HG03378 (cell line): ENCODE measurements around the gene DHX34.
"Not testable (repeated sequence)": the region's sequence is repeated elsewhere in the genome, so short reads cannot be mapped to it uniquely, and the experiment has no call there.

ENCODE experiments used
- ATAC-seq: cut with Tn5 transposase; IDR thresholded peaks from one replicate; pipeline ENCODE4 v1.9.1; 2021; ENCODE audit warnings: mild to moderate bottlenecking, moderate library complexity; ENCODE audit not compliant: unreplicated experiment

The DHX34 gene, protein sequence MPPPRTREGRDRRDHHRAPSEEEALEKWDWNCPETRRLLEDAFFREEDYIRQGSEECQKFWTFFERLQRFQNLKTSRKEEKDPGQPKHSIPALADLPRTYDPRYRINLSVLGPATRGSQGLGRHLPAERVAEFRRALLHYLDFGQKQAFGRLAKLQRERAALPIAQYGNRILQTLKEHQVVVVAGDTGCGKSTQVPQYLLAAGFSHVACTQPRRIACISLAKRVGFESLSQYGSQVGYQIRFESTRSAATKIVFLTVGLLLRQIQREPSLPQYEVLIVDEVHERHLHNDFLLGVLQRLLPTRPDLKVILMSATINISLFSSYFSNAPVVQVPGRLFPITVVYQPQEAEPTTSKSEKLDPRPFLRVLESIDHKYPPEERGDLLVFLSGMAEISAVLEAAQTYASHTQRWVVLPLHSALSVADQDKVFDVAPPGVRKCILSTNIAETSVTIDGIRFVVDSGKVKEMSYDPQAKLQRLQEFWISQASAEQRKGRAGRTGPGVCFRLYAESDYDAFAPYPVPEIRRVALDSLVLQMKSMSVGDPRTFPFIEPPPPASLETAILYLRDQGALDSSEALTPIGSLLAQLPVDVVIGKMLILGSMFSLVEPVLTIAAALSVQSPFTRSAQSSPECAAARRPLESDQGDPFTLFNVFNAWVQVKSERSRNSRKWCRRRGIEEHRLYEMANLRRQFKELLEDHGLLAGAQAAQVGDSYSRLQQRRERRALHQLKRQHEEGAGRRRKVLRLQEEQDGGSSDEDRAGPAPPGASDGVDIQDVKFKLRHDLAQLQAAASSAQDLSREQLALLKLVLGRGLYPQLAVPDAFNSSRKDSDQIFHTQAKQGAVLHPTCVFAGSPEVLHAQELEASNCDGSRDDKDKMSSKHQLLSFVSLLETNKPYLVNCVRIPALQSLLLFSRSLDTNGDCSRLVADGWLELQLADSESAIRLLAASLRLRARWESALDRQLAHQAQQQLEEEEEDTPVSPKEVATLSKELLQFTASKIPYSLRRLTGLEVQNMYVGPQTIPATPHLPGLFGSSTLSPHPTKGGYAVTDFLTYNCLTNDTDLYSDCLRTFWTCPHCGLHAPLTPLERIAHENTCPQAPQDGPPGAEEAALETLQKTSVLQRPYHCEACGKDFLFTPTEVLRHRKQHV

DNA sequence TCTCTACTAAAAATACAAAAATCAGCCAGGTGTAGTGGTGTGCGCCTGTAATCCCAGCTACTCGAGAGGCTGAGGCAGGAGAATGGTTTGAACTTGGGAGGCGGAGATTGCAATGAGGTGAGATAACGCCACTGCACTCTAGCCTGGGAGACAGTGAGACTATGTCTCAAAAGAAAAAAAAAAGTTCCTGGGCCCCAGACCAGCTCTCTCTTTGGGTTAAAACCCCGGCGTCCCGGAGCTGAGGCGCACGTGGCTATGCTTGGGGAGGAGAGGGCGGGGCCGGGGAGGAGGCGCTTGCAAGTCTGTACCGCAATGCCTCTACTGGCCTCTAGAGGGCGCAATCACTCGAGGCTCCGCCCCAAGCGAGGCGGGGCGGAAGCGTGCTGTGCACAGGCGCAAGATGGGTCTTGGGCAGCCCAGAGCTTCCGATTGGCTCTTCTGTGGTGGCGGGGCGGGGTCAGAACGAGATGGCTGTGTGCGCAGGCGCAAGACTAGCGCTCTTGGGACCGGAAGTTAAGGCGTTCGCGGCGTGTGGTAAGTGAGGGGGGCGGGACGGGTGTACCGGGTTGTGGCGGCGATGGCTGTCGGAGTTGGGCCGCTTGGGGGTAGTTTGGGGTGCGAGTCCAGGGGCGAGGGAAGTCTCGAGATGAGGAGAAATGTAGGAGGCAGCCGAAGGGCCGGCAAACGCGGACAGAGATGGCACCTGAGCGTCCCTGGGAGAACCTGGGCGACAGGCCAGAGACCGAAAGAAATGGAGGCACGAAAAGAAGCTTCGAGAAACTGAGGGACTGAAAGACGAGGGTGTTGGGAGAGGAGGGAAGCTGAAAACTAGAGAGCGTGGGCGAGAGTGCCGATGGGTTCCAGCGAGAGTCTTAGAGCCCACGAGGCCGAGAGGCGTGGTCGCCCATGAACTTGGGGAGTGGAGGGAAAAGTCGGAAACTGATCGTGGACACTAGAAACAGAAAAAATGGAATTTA, at the start of gene DHX34:
DHX34 (plus strand) TSS at position 497 of the 977 bp plus-strand sequence. CDS start 3,716 bp downstream, outside the sequence.
- peak; percentile 77 for ATAC-seq

DNA sequence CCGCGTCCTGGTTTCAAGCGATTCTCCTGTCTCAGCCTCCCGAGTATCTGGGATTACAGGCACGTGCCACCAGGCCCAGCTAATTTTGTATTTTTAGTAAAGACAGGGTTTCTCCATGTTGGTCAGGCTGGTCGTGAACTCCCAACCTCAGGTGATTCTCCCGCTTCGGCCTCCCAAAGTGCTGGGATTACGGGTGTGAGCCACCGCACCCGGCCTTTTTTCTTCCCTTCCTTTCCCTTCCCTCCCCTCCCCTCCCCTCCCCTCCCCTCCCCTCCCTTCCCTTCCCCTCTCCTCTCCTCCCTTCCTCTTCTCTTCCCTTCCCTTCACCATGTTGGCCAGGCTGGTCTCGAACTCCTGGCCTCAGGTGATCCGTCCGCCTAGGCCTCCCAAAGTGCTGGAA, 48.2 kb upstream of the DHX34 start:
- ATAC-seq = not testable (repeated sequence)

DNA sequence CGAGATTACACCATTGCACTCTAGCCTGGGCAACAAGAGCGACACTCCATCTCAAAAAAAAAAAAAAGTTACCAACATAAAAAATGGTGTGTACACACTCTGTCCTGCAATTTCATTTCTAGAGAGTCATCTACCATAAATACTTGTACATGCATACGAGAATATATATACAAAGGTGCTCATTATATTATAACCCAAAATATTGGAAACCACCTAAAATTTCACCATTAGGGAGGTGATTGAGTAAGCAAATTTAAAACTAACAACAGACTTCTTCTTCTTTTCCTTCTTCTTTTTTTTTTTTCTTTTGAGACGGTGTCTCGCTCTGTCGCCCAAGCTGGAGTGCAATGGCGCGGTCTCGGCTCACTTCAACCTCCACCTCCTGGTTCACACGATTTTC, 46.9 kb upstream of the DHX34 start:
- no peak for ATAC-seq

DNA sequence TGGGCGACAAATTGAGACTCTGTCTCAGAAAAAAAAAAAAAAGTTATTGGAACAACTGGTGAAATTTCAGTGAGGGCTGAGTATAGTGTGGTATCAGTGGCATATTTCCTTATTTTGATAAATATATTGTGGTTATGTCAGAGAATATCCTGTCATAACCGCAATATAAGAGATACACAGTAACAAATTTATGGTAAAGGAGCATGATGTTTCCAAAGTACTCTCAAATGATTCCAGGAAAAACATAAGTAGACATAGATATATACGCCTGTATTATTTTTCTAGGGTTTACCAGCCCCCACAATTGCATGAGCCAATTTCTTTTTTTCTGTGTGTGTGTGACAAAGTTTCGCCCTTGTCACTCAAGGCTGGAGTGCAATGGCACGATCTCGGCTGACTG, 45.1 kb upstream of the DHX34 start:
- no peak for ATAC-seq

DNA sequence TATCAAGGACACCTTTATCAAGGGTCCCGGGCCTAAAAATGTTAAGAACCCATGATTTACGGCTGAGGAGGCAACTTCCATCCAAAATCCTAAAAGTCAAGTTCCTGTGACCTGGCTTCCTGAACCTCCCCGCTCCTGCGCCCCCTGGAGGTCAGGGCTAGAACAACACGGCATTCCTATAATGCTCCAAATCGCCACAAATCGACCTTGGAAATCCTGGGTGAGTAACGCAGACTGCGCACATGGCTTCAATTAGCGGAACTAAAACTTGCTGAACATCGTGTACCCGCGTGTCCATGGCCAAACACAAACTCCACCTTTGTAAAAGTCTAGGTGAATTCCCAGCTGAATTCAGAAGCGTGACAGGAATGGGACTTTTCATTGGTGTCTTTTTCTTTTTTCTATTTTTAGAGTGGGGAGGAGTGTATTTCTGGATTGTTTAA, 43.8 kb upstream of the DHX34 start:
- no peak for ATAC-seq

DNA sequence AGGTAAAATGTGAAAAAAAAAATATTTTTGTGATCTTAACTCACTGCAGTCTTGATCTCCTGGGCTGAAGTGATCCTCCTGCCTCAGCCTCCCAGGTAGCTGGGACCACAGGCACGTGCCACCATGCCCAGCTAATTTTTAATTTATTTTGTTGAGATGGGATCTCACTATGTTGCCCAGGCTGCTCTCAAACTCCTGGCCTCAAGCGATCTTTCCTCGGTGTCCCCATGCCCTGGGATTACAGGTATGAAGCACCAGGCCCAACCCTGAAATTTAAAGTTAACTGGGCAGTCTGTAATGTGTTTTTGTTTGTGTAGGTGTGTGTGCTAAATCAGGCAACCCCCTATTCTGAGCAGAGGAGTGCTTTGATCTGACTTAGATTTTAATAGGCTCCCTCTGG, 42.8 kb upstream of the DHX34 start:
- ATAC-seq = no peak

DNA sequence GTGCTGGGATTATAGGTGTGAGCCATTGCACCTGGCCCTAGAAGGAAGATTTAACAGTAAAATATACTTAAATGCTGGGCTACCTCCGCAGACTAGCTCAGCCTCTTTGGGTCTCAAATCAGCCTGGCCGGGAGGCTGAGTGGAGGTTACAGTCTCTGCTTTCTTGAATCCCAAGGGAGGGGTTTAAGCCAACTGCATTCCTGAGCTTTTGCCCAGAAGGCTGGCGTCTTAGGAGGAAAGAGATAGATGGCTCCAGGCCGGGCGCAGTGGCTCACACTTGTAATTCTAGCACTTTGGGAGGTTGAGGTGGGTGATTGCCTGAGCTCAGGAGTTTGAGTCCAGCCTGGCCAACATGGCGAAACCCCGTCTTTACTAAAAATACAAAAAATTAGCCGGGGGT, 40.1 kb upstream of the DHX34 start:
- no peak for ATAC-seq

DNA sequence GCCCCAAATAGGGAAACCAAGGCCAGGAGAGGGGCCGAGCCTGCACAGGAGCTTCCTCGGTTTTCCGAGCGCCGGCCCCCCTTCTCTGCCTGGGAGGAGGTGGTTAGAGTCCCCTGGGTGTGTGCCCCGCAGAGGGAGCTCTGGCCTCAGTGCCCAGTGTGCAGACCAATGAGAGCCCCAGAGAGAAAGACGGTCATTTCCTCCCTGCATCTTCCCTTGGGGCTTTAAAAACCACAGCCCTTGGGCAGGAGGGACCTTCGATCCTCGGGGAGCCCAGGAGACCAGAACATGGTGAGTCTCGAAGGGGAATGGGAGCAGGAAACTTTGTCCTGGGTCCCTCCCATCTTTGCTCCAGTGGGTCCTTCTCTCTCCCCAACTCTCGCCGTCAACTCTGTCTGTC, 39.5 kb upstream of the DHX34 start, which contains the start of gene C5AR1:
C5AR1 (plus strand) TSS at position 254 of the 400 bp plus-strand sequence; CDS start at position 289, 35 bp downstream.
- no peak for ATAC-seq

DNA sequence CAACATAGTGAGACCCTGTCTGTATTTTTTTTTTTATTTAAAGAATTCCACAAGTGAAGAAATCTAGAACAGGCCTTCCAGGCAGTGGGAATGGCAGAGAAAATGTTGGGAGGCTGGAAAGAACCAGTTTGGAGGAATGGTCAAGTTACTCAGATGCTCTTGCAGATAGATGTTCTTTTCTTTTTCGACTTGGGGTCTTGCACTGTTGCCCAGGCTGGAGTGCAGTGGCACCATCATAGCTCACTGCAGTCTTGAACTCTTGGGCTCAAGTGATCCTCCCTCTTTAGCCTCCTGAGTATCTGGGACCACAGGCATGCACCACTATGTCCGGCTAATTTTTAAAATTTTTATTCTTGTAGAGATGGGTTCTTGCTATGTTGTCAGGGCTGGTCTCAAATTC, 38.8 kb upstream of the DHX34 start:
- no peak for ATAC-seq

DNA sequence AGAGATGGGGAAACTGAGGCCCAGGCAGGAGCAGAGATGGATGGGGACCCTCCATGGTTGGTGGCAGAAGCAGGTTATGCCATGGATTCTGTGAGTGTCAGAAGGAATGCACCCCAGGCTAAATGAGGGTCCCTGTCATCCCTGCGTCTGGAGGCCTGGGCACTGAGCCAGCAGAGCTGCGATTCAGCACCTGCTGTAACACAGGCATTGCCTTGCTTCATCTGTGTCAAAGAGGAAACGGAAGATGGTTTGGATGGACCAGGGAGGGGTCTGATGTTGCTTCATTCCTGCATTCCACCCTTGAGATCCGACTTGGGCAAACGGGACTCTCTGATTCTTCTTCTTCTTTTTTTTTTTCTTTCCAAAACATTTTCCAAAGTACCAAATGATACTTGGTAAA, 38.3 kb upstream of the DHX34 start:
- ATAC-seq = no peak

DNA sequence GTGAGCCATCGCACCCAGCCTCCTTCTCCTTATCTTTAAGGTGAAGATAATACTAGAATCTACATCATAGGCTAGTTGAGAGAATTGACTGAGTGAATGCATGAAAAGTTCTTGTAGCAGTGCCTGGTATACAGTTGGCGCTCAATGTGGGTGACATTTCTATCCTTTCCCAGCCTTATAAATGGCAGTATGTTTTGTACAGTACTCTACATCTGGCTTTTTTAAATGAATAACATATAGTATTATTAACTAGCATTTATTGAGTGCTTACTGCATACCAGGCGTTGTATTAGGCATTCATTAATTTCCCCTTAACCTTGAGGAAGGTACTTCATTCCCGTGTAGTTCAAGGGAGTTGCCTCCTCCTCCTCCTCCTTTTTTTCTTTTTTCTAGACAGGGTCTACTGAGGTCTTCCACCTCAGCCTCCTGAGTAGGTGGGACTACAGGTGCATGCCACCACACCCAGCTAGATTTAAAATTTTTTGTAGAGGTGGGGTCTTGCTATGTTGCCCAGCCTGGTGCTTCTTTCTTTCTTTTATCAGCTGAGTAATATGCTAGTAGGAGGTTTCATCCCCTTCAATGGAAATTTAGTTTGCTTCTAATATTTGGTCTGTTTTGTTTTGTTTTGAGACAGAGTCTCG, 36.6 kb upstream of the DHX34 start:
- ATAC-seq = no peak

DNA sequence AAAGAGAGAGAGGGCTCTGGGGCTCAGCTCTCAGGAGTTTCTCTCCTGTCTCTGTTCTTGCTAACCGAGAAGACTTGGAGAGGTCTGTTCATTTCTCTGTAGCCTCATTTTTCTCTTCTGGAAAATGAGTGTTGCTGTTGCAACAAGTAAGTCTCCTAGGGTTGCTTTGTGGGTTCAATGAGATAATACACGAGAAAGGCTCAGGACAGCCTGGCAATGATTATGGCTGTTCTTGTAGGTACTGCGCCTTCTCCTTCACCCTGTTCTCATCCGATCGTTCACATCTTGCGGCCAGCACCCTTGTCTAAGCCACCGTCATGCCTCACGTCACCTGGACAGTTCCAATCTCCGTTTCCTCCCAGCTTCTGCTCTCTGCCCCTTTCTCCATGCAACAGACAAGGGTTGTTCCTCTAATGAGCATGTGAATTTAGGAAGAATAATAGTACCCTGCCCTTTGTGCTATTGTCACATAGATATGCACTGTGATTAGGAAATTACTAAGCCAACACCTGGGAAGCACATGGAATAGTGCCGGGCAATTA, 35.3 kb upstream of the DHX34 start:
- no peak for ATAC-seq

DNA sequence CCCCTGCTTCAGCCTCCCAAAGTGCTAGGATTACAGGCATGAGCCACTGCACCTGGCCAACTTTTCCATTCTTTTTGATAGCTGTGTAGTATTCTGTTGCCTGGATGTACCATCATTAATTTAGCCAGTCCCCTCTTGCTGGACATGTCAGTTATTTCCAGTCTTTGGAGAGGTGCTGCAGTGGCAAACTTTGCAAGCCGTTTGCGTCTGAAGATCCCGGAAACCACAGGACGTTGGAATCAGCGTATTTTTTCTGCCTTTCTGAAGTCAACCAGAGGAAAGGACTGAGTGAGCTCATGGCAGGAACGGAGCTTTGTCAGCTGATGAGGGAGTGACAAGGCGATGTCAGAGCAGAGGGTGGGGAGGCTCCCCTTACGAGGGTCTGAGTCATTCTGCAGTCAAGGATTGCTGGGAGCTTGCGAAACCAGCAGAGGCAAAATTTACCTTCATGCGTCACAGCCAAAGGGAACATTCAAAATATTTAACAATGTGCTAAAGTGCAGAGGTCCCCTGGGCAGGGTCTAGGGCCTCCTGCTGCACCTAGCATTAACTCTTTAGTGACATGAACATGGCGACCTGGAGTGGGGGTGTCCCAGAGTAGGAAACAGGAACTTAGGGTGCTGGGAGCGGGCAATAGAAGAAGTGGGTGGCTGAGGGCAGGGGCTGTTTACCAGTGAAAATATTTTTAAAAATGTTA, 33.8 kb upstream of the DHX34 start:
- ATAC-seq = no peak

DNA sequence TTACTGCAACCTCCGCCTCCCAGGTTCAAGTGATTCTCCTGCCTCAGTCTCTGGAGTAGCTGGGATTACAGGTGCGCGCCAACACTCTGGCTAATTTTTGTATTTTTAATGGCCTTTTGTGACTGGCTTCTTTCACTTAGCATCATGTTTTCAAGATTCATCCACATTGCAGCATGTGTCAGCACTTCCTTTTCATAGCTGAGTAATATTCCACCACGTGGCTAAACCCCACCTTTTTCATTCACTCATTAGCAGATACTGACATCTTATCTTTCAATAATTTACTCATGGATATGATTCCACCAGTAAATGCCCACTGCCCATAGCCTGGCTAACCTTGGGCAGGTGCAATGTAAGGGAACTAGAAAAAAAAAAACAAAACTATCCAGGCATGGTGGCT, 32.6 kb upstream of the DHX34 start:
- no peak for ATAC-seq

DNA sequence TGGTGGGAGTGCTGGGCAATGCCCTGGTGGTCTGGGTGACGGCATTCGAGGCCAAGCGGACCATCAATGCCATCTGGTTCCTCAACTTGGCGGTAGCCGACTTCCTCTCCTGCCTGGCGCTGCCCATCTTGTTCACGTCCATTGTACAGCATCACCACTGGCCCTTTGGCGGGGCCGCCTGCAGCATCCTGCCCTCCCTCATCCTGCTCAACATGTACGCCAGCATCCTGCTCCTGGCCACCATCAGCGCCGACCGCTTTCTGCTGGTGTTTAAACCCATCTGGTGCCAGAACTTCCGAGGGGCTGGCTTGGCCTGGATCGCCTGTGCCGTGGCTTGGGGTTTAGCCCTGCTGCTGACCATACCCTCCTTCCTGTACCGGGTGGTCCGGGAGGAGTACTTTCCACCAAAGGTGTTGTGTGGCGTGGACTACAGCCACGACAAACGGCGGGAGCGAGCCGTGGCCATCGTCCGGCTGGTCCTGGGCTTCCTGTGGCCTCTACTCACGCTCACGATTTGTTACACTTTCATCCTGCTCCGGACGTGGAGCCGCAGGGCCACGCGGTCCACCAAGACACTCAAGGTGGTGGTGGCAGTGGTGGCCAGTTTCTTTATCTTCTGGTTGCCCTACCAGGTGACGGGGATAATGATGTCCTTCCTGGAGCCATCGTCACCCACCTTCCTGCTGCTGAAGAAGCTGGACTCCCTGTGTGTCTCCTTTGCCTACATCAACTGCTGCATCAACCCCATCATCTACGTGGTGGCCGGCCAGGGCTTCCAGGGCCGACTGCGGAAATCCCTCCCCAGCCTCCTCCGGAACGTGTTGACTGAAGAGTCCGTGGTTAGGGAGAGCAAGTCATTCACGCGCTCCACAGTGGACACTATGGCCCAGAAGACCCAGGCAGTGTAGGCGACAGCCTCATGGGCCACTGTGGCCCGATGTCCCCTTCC, 28.9 kb upstream of the DHX34 start:
- ATAC-seq = no peak

DNA sequence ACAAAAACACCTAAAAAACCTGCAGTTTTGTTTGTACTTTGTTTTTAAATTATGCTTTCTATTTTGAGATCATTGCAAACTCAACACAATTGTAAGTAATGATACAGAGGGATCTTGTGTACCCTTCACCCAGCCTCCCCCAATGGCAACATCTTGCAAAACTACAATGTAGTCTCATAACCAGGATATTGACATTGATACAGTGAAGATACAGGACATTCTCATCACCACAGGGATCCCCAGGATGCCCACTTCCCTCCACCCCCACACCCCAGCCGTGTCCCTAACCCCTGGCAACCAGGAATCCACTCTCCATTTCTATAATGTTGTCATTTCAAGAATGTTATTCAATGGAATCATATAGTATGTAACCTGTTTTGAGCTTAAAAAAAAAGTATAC, 27.5 kb upstream of the DHX34 start:
- no peak for ATAC-seq

DNA sequence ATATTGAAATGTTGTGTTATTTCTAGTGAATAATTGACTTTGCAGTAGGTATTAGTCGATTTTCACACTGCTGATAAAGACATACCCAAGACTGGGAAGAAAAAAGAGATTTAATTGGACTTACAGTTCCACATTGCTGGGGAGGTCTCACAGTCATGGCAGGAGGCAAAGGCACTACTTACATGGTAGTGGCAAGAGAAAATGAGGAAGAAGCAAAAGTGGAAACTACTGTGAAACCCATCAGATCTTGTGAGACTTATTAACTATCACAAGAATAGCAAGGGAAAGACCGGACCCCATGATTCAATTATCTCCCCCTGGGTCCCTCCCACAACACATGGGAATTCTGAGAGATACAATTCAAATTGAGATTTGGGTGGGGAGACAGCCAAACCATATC, 27.1 kb upstream of the DHX34 start:
- ATAC-seq = no peak

DNA sequence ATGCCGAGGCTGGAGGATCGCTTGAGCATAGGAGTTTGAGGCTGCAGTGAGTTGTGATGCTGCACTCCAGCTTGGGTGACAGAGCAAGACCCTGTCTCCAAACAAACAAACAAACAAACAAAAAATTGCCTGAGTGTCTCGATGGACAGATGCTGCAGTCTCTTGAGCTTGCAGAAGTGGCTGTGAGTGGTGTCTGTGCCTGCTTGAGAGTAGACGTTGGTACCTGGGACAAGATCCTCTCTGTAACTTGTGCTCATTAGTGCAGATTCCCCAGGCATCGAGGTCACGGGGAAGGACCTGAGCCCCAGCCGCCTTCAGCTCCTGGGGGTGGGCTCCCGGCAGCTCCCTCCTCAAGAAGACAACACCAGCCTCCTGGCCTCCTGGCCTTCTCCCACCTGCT, 25.7 kb upstream of the DHX34 start:
- no peak for ATAC-seq
